Gastrocnemius medialis (tissue), 4 donors: ENCODE data around the gene LITAFD. TPM values are rescaled to one million over a fixed set of nuclear protein-coding genes. Genes with fewer than 3 reads are reported as not detected.
A peak's percentile ranks its signal among the peaks of the same experiment; 100 is the strongest.

Experiments used
- ATAC-seq, 2 donors: fragments of 150-250 bp; one replicate each; pipeline ENCODE4 v1.9.1; 2016
- DNase-seq, 2 donors: peaks; one replicate each; pipeline ENCODE4 v3.0.0-alpha.2; 2019
- H3K27ac ChIP-seq, 4 donors: fragments of 200-600 bp; sonication (generic); 1 replicate in 1 of 4; 2 replicates in 3 of 4; pipeline ENCODE4 v1.5.1; 2016 to 2018; ENCODE audit warnings: mild to moderate bottlenecking in 2 of 4, moderate library complexity in 1 of 4
- H3K27me3 ChIP-seq, 3 donors: fragments of 200-600 bp; sonication (generic) in 2 of 3; 1 replicate in 1 of 3; 2 replicates in 2 of 3; pipeline versions ENCODE4 v1.5.1 to v1.6.0; 2016 to 2019; ENCODE audit warnings: mild to moderate bottlenecking in 1 of 3, moderate library complexity in 1 of 3
- H3K36me3 ChIP-seq, 2 donors: fragments of 200-600 bp; sonication (generic) in 1 of 2; one replicate each; pipeline ENCODE4 v1.5.1; 2017 to 2018
- H3K4me1 ChIP-seq, 2 donors: fragments of 200-600 bp; sonication (generic) in 1 of 2; one replicate each; pipeline ENCODE4 v1.5.1; 2016 to 2017; ENCODE audit warnings: mild to moderate bottlenecking in 2 of 2
- H3K4me3 ChIP-seq, 4 donors: fragments of 200-600 bp; sonication (generic) in 3 of 4; 1 replicate in 1 of 4; 2 replicates in 3 of 4; pipeline ENCODE4 v1.5.1; 2016 to 2019; ENCODE audit warnings: mild to moderate bottlenecking in 2 of 4
- H3K9me3 ChIP-seq, 3 donors: fragments of 200-600 bp; sonication (generic) in 2 of 3; 1 replicate in 1 of 3; 2 replicates in 2 of 3; pipeline ENCODE4 v1.5.1; 2016 to 2019
- CTCF ChIP-seq, 5 experiments: fragments of 450-650 bp in 3 of 5; fragments of 200-600 bp in 2 of 5; sonication (generic) in 2 of 5; IDR thresholded peaks in 4 of 5; conservative IDR thresholded peaks in 1 of 5; 1 replicate in 4 of 5; 2 replicates in 1 of 5; pipeline ENCODE4 v1.5.1; 2016 to 2019; ENCODE audit warnings: antibody characterized with exemption in 5 of 5, mild to moderate bottlenecking in 3 of 5, moderate library complexity in 3 of 5
- POLR2A ChIP-seq, 2 donors: fragments of 450-650 bp; IDR thresholded peaks; one replicate each; pipeline ENCODE4 v1.6.1; 2017; ENCODE audit warnings: antibody characterized with exemption in 2 of 2, mild to moderate bottlenecking in 2 of 2, moderate library complexity in 2 of 2
- in situ Hi-C, 4 donors: fragments of 200-750 bp; cut with MboI; loops; one replicate each; pipeline versions ENCODE4 v1.15.0 to v1.8.0; 2017; ENCODE audit warnings: low sequenced_read_pairs in 4 of 4
- intact Hi-C: fragments of 100-400 bp; cut with DNase I; formaldehyde crosslinking; loops from one replicate; pipeline ENCODE4 v1.15.1; 2023; ENCODE audit warnings: low total_unique reads
- total RNA-seq, 4 donors: library from RNA; depleted of rRNA; stranded (reverse); fragments of >200 nt; gene quantifications; one replicate each; pipeline versions ENCODE4 v1.1.0 to v1.2.3, GENCODE V29; 2016

Gene LITAFD
- total RNA-seq, 4 donors from 2014 or later, result not detected

GRCh38 chr16:8863594-8864424 is 18.3 kb upstream of the LITAFD start:
- TF ChIP-seq POLR2A (IDR thresholded peaks at IDR 0.05), result no peak
- no peak for TF ChIP-seq CTCF (IDR thresholded peaks at IDR 0.05 in 4 of 5, conservative IDR thresholded peaks at IDR 0.05 in 1 of 5)
- Histone ChIP-seq H3K27me3 (peaks cover 30 to 37% (median 34%) of the 10 kb centered on the region in 3 donors), H3K4me1 (peaks cover 33 to 41% of the 10 kb centered on the region in 2 donors), H3K9me3 (no peaks in the 10 kb centered on the region), H3K36me3 (no peaks in the 10 kb centered on the region), H3K27ac (peak overlapping the region in 3 of 4 donors; percentile 27 to 73 (median 63)), H3K4me3 (no peak overlapping the region)
- no peak for ATAC-seq
- intact Hi-C loops, result no loop called here
- in situ Hi-C loops, result no loop called here
- no peak for DNase-seq

- peak overlapping the region; percentile 2 to 73 (median 45) for H3K27ac ChIP-seq
- H3K36me3 ChIP-seq, result no peaks in the 10 kb centered on the region
- TF ChIP-seq POLR2A (IDR thresholded peaks at IDR 0.05) (no peak), CTCF (IDR thresholded peaks at IDR 0.05 in 4 of 5, conservative IDR thresholded peaks at IDR 0.05 in 1 of 5) (no peak)
- in situ Hi-C loops, result no loop called here
- DNase-seq (no peak), ATAC-seq (no peak)
- H3K4me1 ChIP-seq, result peaks cover 38 to 39% of the 10 kb centered on the region in 2 donors
- no peak overlapping the region for H3K4me3 ChIP-seq
- peaks cover 32 to 37% (median 34%) of the 10 kb centered on the region in 3 donors for H3K27me3 ChIP-seq
- no peaks in the 10 kb centered on the region for H3K9me3 ChIP-seq
- intact Hi-C loops, result no loop called here
Measured at GRCh38 chr16:8864480-8865110, 17.6 kb upstream of the LITAFD start.

- Histone ChIP-seq H3K9me3 (no peaks in the 10 kb centered on the region), H3K27ac (peak overlapping the region; percentile 2 to 80 (median 50)), H3K27me3 (peaks cover 32 to 37% (median 34%) of the 10 kb centered on the region in 3 donors), H3K36me3 (no peaks in the 10 kb centered on the region), H3K4me3 (no peak overlapping the region), H3K4me1 (peaks cover 35 to 39% of the 10 kb centered on the region in 2 donors)
- in situ Hi-C loops, result no loop called here
- TF ChIP-seq POLR2A (IDR thresholded peaks at IDR 0.05), result no peak
- no peak for TF ChIP-seq CTCF (IDR thresholded peaks at IDR 0.05 in 4 of 5, conservative IDR thresholded peaks at IDR 0.05 in 1 of 5)
- DNase-seq (no peak), ATAC-seq (no peak)
- intact Hi-C loops, result no loop called here
Measured at GRCh38 chr16:8865145-8865882, 16.8 kb upstream of the LITAFD start.

GRCh38 chr16:8866118-8866883 is 15.8 kb upstream of the LITAFD start:
- no peak for TF ChIP-seq POLR2A (IDR thresholded peaks at IDR 0.05)
- TF ChIP-seq CTCF (IDR thresholded peaks at IDR 0.05 in 4 of 5, conservative IDR thresholded peaks at IDR 0.05 in 1 of 5), result no peak
- Histone ChIP-seq H3K36me3 (no peaks in the 10 kb centered on the region), H3K27me3 (peaks cover 32 to 37% (median 34%) of the 10 kb centered on the region in 3 donors), H3K4me1 (peaks cover 35 to 39% of the 10 kb centered on the region in 2 donors), H3K27ac (peak overlapping the region; percentile 69 to 80 (median 76)), H3K9me3 (no peaks in the 10 kb centered on the region), H3K4me3 (peak overlapping the region; percentile 68 to 94 (median 78))
- DNase-seq, result no peak
- ATAC-seq, result no peak
- intact Hi-C loops (no loop called here), in situ Hi-C loops (no loop called here)
